Trophoblast cell (in vitro differentiated cells and primary cell): Measurements from ENCODE around the gene JMJD1C.
"Not testable (repeated sequence)": the region's sequence is repeated elsewhere in the genome, so short reads cannot be mapped to it uniquely, and the experiment has no call there.

ENCODE experiments used
- DNase-seq, 2 donors: peaks; one replicate each; pipeline ENCODE4 v3.0.0-alpha.2; 2016
- H2AFZ ChIP-seq: 2 replicates; pipeline ENCODE4 v1.6.1; 2013; ENCODE audit warnings: low read length, moderate library complexity, mild to moderate bottlenecking; ENCODE audit not compliant: insufficient read depth, poor library complexity
- H2AK5ac ChIP-seq: 2 replicates; pipeline ENCODE4 v1.6.1; 2013; ENCODE audit warnings: mild to moderate bottlenecking, low read length
- H2BK120ac ChIP-seq: 2 replicates; pipeline ENCODE4 v1.6.1; 2013; ENCODE audit warnings: low read length, mild to moderate bottlenecking, moderate library complexity; ENCODE audit not compliant: insufficient read depth, poor library complexity
- H2BK12ac ChIP-seq: 2 replicates; pipeline ENCODE4 v1.6.1; 2013; ENCODE audit warnings: mild to moderate bottlenecking, low read length, moderate library complexity
- H2BK5ac ChIP-seq: 2 replicates; pipeline ENCODE4 v1.6.1; 2013; ENCODE audit warnings: low read length, low read depth, moderate library complexity, mild to moderate bottlenecking; ENCODE audit not compliant: poor library complexity
- H3K14ac ChIP-seq: 2 replicates; pipeline ENCODE4 v1.6.1; 2013; ENCODE audit warnings: mild to moderate bottlenecking, low read length
- H3K18ac ChIP-seq: 2 replicates; pipeline ENCODE4 v1.6.1; 2013; ENCODE audit warnings: mild to moderate bottlenecking, low read length
- H3K23ac ChIP-seq: 2 replicates; pipeline ENCODE4 v1.6.1; 2013; ENCODE audit warnings: low read length
- H3K27ac ChIP-seq: 2 replicates; pipeline ENCODE4 v1.5.1; 2013; ENCODE audit warnings: low read depth, mild to moderate bottlenecking, inconsistent platforms, low read length, moderate library complexity
- H3K27me3 ChIP-seq: 2 replicates; pipeline ENCODE4 v1.6.1; 2013; ENCODE audit warnings: inconsistent platforms, mild to moderate bottlenecking, low read length, moderate library complexity; ENCODE audit not compliant: insufficient read depth
- H3K36me3 ChIP-seq, 2 experiments: 1 replicate in 1 of 2; 2 replicates in 1 of 2; pipeline ENCODE4 v1.6.1; 2013; ENCODE audit warnings: low read length in 2 of 2, mild to moderate bottlenecking in 2 of 2, moderate library complexity in 1 of 2; ENCODE audit not compliant: insufficient read depth in 2 of 2, control insufficient read depth in 1 of 2
- H3K4ac ChIP-seq: 2 replicates; pipeline ENCODE4 v1.6.1; 2013; ENCODE audit warnings: low read depth, mild to moderate bottlenecking, low read length, moderate library complexity
- H3K4me1 ChIP-seq, 2 experiments: 1 replicate in 1 of 2; 2 replicates in 1 of 2; pipeline ENCODE4 v1.6.1; 2013; ENCODE audit warnings: low read length in 2 of 2, mild to moderate bottlenecking in 2 of 2, moderate library complexity in 1 of 2; ENCODE audit not compliant: insufficient read depth in 2 of 2, control insufficient read depth in 1 of 2
- H3K4me2 ChIP-seq: 2 replicates; pipeline ENCODE4 v1.6.1; 2013; ENCODE audit warnings: inconsistent platforms, mild to moderate bottlenecking, low read length, moderate library complexity
- H3K4me3 ChIP-seq: 2 replicates; pipeline ENCODE4 v1.5.1; 2013; ENCODE audit warnings: mild to moderate bottlenecking, low read depth, low read length, inconsistent platforms
- H3K79me1 ChIP-seq: one replicate; pipeline ENCODE4 v1.6.1; 2013; ENCODE audit warnings: low read length
- H3K79me2 ChIP-seq: 2 replicates; pipeline ENCODE4 v1.6.1; 2013; ENCODE audit warnings: low read length, mild to moderate bottlenecking; ENCODE audit not compliant: control insufficient read depth, insufficient read depth, poor library complexity
- H3K9ac ChIP-seq: 2 replicates; pipeline ENCODE4 v1.6.1; 2013; ENCODE audit warnings: mild to moderate bottlenecking, low read length
- H3K9me3 ChIP-seq: 2 replicates; pipeline ENCODE4 v1.6.1; 2013; ENCODE audit warnings: low read depth, mild to moderate bottlenecking, control low read depth, inconsistent platforms, low read length; ENCODE audit not compliant: insufficient read depth
- H4K12ac ChIP-seq: 2 replicates; pipeline ENCODE4 v1.6.1; 2013; ENCODE audit warnings: low read depth, mild to moderate bottlenecking, low read length, moderate library complexity
- H4K8ac ChIP-seq: 2 replicates; pipeline ENCODE4 v1.6.1; 2013; ENCODE audit warnings: low read depth, mild to moderate bottlenecking, low read length, moderate library complexity
- H4K91ac ChIP-seq: one replicate; pipeline ENCODE4 v1.6.1; 2013; ENCODE audit warnings: low read depth, mild to moderate bottlenecking, low read length, moderate library complexity
- WGBS: extraction: QIAGEN DNeasy Blood & Tissue Kit; methylation state at CpG from one replicate; pipeline ENCODE4 v1.1.7; 2013; ENCODE audit warnings: missing lambda C conversion rate; ENCODE audit not compliant: insufficient read length, insufficient coverage; ENCODE audit errors: extremely low coverage; 5-methylcytosine and 5-hydroxymethylcytosine counted together

JMJD1C gene

GRCh38 chr10:63156236-63156635 lies 309.5 kb downstream of the JMJD1C start:
- Histone ChIP-seq H3K14ac (no peak overlapping the region), H3K4me1 (no peaks in the 10 kb centered on the region), H3K9ac (no peak overlapping the region), H2AFZ (no peak overlapping the region), H2BK5ac (no peak overlapping the region), H3K23ac (no peak overlapping the region), H2BK120ac (no peak overlapping the region), H2AK5ac (no peak overlapping the region), H3K79me2 (no peaks in the 10 kb centered on the region), H2BK12ac (no peak overlapping the region), H3K27ac (no peak overlapping the region), H3K9me3 (no peaks in the 10 kb centered on the region), H3K4me3 (no peak overlapping the region), H3K27me3 (no peaks in the 10 kb centered on the region), H3K18ac (no peak overlapping the region), H3K4ac (no peak overlapping the region), H4K91ac (no peak overlapping the region), H3K79me1 (no peaks in the 10 kb centered on the region), H3K36me3 (peaks cover 7 to 8% of the 10 kb centered on the region in 2 experiments), H4K8ac (no peak overlapping the region), H3K4me2 (no peak overlapping the region), H4K12ac (no peak overlapping the region)
- WGBS, result no CpG with 5 or more reads among the region's 2 CpGs
- no peak for DNase-seq

GRCh38 chr10:63155388-63156020 lies 310.3 kb downstream of the JMJD1C start:
- H3K36me3 ChIP-seq, result peaks cover 7 to 8% of the 10 kb centered on the region in 2 experiments
- WGBS, result no CpG with 5 or more reads among the region's 8 CpGs
- no peak for DNase-seq

GRCh38 chr10:63154546-63155387 lies 311.0 kb downstream of the JMJD1C start:
- Histone ChIP-seq H4K12ac (no peak overlapping the region), H2AK5ac (no peak overlapping the region), H2BK12ac (no peak overlapping the region), H3K4me2 (no peak overlapping the region), H3K27ac (no peak overlapping the region), H3K79me1 (no peaks in the 10 kb centered on the region), H3K36me3 (peaks cover 8 to 9% of the 10 kb centered on the region in 2 experiments), H3K27me3 (no peaks in the 10 kb centered on the region), H3K18ac (no peak overlapping the region), H3K9ac (no peak overlapping the region), H3K9me3 (no peaks in the 10 kb centered on the region), H2BK120ac (no peak overlapping the region), H3K4me1 (no peaks in the 10 kb centered on the region), H3K79me2 (no peaks in the 10 kb centered on the region), H4K8ac (no peak overlapping the region), H3K14ac (no peak overlapping the region), H3K4me3 (no peak overlapping the region), H3K4ac (no peak overlapping the region), H4K91ac (no peak overlapping the region), H2AFZ (no peak overlapping the region), H2BK5ac (no peak overlapping the region), H3K23ac (no peak overlapping the region)
- no peak for DNase-seq
- no CpG with 5 or more reads among the region's 6 CpGs for WGBS

More at GRCh38 chr10:63155388-63156020, 310.3 kb downstream of the JMJD1C start:
- Histone ChIP-seq H3K4me2 (no peak overlapping the region), H3K4me3 (no peak overlapping the region), H4K8ac (no peak overlapping the region), H2BK12ac (no peak overlapping the region), H3K27ac (no peak overlapping the region), H3K27me3 (no peaks in the 10 kb centered on the region), H3K23ac (no peak overlapping the region), H3K14ac (no peak overlapping the region), H3K79me1 (no peaks in the 10 kb centered on the region), H4K12ac (no peak overlapping the region), H3K79me2 (no peaks in the 10 kb centered on the region), H3K4ac (no peak overlapping the region), H2AFZ (no peak overlapping the region), H3K18ac (no peak overlapping the region), H4K91ac (no peak overlapping the region), H2BK120ac (no peak overlapping the region), H2BK5ac (no peak overlapping the region), H3K4me1 (no peaks in the 10 kb centered on the region), H3K9me3 (no peaks in the 10 kb centered on the region), H2AK5ac (no peak overlapping the region), H3K9ac (no peak overlapping the region)

GRCh38 chr10:63153868-63154545 lies 311.8 kb downstream of the JMJD1C start:
- H3K79me1 ChIP-seq, H3K27ac ChIP-seq, H2AFZ ChIP-seq, H3K14ac ChIP-seq, H2BK12ac ChIP-seq, H2AK5ac ChIP-seq, H3K23ac ChIP-seq, H3K4me1 ChIP-seq, H4K8ac ChIP-seq, H3K4me3 ChIP-seq, H3K27me3 ChIP-seq, H4K91ac ChIP-seq, H3K79me2 ChIP-seq, H3K4ac ChIP-seq, H2BK120ac ChIP-seq, H3K18ac ChIP-seq, H3K9me3 ChIP-seq, H4K12ac ChIP-seq, DNase-seq, H2BK5ac ChIP-seq, H3K4me2 ChIP-seq, H3K9ac ChIP-seq: not testable (repeated sequence)
- H3K36me3 ChIP-seq, result peaks cover 8 to 11% of the 10 kb centered on the region in 2 experiments
- WGBS, result no CpG with 5 or more reads among the region's 9 CpGs
